Measurements from ENCODE around the gene ESRRB.

The ESRRB gene

GRCh38 chr14:76349993-76350392, 25.9 kb upstream of the ESRRB start:
- Histone ChIP-seq H3K27ac (ENCODE audit: low read depth, low read length, poor library complexity, severe bottlenecking) (no peak overlapping the region), H3K9me2 (ENCODE audit: low read depth, low read length) (no peaks in the 10 kb centered on the region), H3F3A (ENCODE audit: insufficient read depth, low read length) (no peaks in the 10 kb centered on the region), H2AFZ (ENCODE audit: low read length) (no peak overlapping the region), H4K20me1 (ENCODE audit: insufficient read depth, low read length) (no peaks in the 10 kb centered on the region), H3K9me3 (ENCODE audit: low read length) (no peaks in the 10 kb centered on the region), H3K4me1 (ENCODE audit: insufficient read depth, low read length, severe bottlenecking) (no peaks in the 10 kb centered on the region), H3K36me3 (ENCODE audit: insufficient read depth, low read length) (no peaks in the 10 kb centered on the region), H3K79me2 (ENCODE audit: insufficient read depth, low read length) (no peaks in the 10 kb centered on the region), H3K9ac (ENCODE audit: low read length) (no peak overlapping the region), H3K4me2 (ENCODE audit: low read length) (no peak overlapping the region), H3K4me3 (ENCODE audit: low read depth, low read length, poor library complexity, severe bottlenecking) (no peak overlapping the region), H3K27me3 (ENCODE audit: insufficient read depth, low read length) (no peaks in the 10 kb centered on the region)
- no peak for TF ChIP-seq CTCF (IDR thresholded peaks at IDR 0.05; ENCODE audit: low read length)
- TF ChIP-seq EZH2 (IDR thresholded peaks at IDR 0.05; ENCODE audit: borderline replicate concordance, low read length): no peak

- Histone ChIP-seq H3K9me2 (ENCODE audit: low read depth, low read length) (no peaks in the 10 kb centered on the region), H3F3A (ENCODE audit: insufficient read depth, low read length) (no peaks in the 10 kb centered on the region), H4K20me1 (ENCODE audit: insufficient read depth, low read length) (no peaks in the 10 kb centered on the region), H3K4me1 (ENCODE audit: insufficient read depth, low read length, severe bottlenecking) (no peaks in the 10 kb centered on the region), H3K79me2 (ENCODE audit: insufficient read depth, low read length) (no peaks in the 10 kb centered on the region), H3K36me3 (ENCODE audit: insufficient read depth, low read length) (no peaks in the 10 kb centered on the region), H3K4me2 (ENCODE audit: low read length) (no peak overlapping the region), H3K4me3 (ENCODE audit: low read depth, low read length, poor library complexity, severe bottlenecking) (no peak overlapping the region), H3K27me3 (ENCODE audit: insufficient read depth, low read length) (no peaks in the 10 kb centered on the region), H3K9ac (ENCODE audit: low read length) (no peak overlapping the region), H3K9me3 (ENCODE audit: low read length) (no peaks in the 10 kb centered on the region), H2AFZ (ENCODE audit: low read length) (no peak overlapping the region), H3K27ac (ENCODE audit: low read depth, low read length, poor library complexity, severe bottlenecking) (no peak overlapping the region)
- TF ChIP-seq EZH2 (IDR thresholded peaks at IDR 0.05; ENCODE audit: borderline replicate concordance, low read length): no peak
- TF ChIP-seq CTCF (IDR thresholded peaks at IDR 0.05; ENCODE audit: low read length): no peak
Measured at GRCh38 chr14:76350671-76351070, 25.3 kb upstream of the ESRRB start.

GRCh38 chr14:76351941-76352340, 24.0 kb upstream of the ESRRB start:
- Histone ChIP-seq H3K4me1 (ENCODE audit: insufficient read depth, low read length, severe bottlenecking) (no peaks in the 10 kb centered on the region), H3F3A (ENCODE audit: insufficient read depth, low read length) (no peaks in the 10 kb centered on the region), H3K36me3 (ENCODE audit: insufficient read depth, low read length) (no peaks in the 10 kb centered on the region), H3K79me2 (ENCODE audit: insufficient read depth, low read length) (no peaks in the 10 kb centered on the region), H3K4me3 (ENCODE audit: low read depth, low read length, poor library complexity, severe bottlenecking) (no peak overlapping the region), H3K9me2 (ENCODE audit: low read depth, low read length) (no peaks in the 10 kb centered on the region), H3K9ac (ENCODE audit: low read length) (no peak overlapping the region), H2AFZ (ENCODE audit: low read length) (no peak overlapping the region), H3K9me3 (ENCODE audit: low read length) (no peaks in the 10 kb centered on the region), H3K4me2 (ENCODE audit: low read length) (no peak overlapping the region), H3K27me3 (ENCODE audit: insufficient read depth, low read length) (no peaks in the 10 kb centered on the region), H4K20me1 (ENCODE audit: insufficient read depth, low read length) (no peaks in the 10 kb centered on the region), H3K27ac (ENCODE audit: low read depth, low read length, poor library complexity, severe bottlenecking) (no peak overlapping the region)
- TF ChIP-seq CTCF (IDR thresholded peaks at IDR 0.05; ENCODE audit: low read length): no peak
- no peak for TF ChIP-seq EZH2 (IDR thresholded peaks at IDR 0.05; ENCODE audit: borderline replicate concordance, low read length)

Measured in OCI-LY1 (cell line).